Mesothelial cell of epicardium (in vitro differentiated cells): ENCODE results near the gene GPRIN1. TPM values are rescaled to one million over a fixed set of nuclear protein-coding genes. Genes with fewer than 3 reads are reported as not detected.

Experiments
- DNase-seq, 2 experiments: peaks; one replicate each; pipeline ENCODE4 v3.0.0; 2021; ENCODE audit warnings: low spot score in 2 of 2; ENCODE audit not compliant: unreplicated experiment in 2 of 2
- H3K27ac Mint-ChIP-seq: 2 replicates; pipeline ENCODE4 v1.8.0; 2021; ENCODE audit warnings: mixed read lengths
- H3K27me3 Mint-ChIP-seq: 2 replicates; pipeline ENCODE4 v1.8.0; 2021; ENCODE audit warnings: low read depth, mixed read lengths
- H3K36me3 Mint-ChIP-seq: 2 replicates; pipeline ENCODE4 v1.8.0; 2021; ENCODE audit warnings: mixed read lengths
- H3K4me1 Mint-ChIP-seq: 2 replicates; pipeline ENCODE4 v1.8.0; 2021; ENCODE audit warnings: mixed read lengths
- H3K4me3 Mint-ChIP-seq: 2 replicates; pipeline ENCODE4 v1.8.0; 2021; ENCODE audit warnings: mild to moderate bottlenecking, moderate library complexity, mixed read lengths
- H3K9me3 Mint-ChIP-seq: 2 replicates; pipeline ENCODE4 v1.8.0; 2021; ENCODE audit warnings: mixed read lengths
- total RNA-seq: library from RNA; stranded (reverse); gene quantifications from 3 replicates; pipeline ENCODE4 v1.2.1, GENCODE V29; 2021
- TF ChIP-seq, protein P1 (sequence below): fragments of 200-600 bp; sonication (generic); IDR thresholded peaks from one replicate; pipeline ENCODE4 v1.5.0; 2021; ENCODE audit warnings: antibody characterized with exemption; ENCODE audit not compliant: unreplicated experiment

GPRIN1 gene
- total RNA-seq = 1.0 to 1.3 TPM (median 1.1 TPM) in 3 replicates

DNA sequence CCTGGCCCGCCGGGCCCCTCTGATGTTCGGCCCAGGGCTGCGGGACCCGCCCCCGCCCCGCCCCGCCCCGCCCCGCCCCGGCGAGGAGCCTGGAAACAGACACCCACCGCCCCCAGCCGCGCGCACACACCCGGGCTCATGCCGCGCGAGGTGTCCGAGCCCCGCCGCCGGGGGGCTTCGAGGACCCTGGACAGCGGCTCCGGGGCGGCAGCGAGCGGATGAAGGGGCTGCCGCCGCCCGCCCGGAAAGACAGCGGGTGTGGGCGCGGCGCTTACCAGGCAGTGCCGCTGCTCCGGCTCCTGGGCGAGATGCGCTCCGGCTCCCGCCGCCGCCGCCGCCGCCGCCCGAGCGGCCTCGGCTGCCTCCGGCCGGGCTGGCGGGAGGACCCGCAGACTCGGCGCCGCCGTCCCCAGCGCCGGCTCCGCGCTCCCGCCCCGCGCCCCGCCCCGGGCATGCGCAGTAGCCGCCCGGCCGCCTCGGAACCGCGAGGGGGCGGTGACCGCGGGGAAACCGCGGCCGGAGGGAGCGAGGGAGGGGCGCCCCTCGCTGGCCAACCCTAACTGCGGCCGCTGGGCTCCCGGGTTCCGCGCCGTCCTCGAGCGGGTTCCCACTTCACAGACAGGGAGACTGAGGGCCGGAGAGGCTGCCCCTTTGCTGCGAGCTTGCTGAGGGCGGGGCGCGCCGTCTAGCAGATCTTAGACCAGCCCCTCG is at the start of gene GPRIN1:
GPRIN1 (minus strand) TSS at position 433 of the 711 bp plus-strand sequence. CDS start 10,322 bp downstream, outside the sequence.
- Mint-ChIP-seq H3K9me3 (no peaks in the 10 kb centered on the region), H3K27me3 (peaks cover 48% of the 10 kb centered on the region), H3K4me1 (peaks cover 10% of the 10 kb centered on the region), H3K27ac (no peak within 1 kb of the TSS), H3K4me3 (peak within 1 kb of the TSS; percentile 75), H3K36me3 (no peaks in the 10 kb centered on the region)
- TF ChIP-seq, protein P1, sequence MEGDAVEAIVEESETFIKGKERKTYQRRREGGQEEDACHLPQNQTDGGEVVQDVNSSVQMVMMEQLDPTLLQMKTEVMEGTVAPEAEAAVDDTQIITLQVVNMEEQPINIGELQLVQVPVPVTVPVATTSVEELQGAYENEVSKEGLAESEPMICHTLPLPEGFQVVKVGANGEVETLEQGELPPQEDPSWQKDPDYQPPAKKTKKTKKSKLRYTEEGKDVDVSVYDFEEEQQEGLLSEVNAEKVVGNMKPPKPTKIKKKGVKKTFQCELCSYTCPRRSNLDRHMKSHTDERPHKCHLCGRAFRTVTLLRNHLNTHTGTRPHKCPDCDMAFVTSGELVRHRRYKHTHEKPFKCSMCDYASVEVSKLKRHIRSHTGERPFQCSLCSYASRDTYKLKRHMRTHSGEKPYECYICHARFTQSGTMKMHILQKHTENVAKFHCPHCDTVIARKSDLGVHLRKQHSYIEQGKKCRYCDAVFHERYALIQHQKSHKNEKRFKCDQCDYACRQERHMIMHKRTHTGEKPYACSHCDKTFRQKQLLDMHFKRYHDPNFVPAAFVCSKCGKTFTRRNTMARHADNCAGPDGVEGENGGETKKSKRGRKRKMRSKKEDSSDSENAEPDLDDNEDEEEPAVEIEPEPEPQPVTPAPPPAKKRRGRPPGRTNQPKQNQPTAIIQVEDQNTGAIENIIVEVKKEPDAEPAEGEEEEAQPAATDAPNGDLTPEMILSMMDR = no peak
- peak; percentile 65 to 78 for DNase-seq

GRCh38 chr5:176659512-176659839 is 49.5 kb upstream of the GPRIN1 start:
- Mint-ChIP-seq H3K4me3 (no peak overlapping the region), H3K27ac (no peak overlapping the region), H3K27me3 (peaks cover 12% of the 10 kb centered on the region), H3K9me3 (no peaks in the 10 kb centered on the region), H3K4me1 (no peaks in the 10 kb centered on the region), H3K36me3 (peaks cover 5% of the 10 kb centered on the region)
- DNase-seq = no peak
- TF ChIP-seq, protein P1 = no peak

DNA sequence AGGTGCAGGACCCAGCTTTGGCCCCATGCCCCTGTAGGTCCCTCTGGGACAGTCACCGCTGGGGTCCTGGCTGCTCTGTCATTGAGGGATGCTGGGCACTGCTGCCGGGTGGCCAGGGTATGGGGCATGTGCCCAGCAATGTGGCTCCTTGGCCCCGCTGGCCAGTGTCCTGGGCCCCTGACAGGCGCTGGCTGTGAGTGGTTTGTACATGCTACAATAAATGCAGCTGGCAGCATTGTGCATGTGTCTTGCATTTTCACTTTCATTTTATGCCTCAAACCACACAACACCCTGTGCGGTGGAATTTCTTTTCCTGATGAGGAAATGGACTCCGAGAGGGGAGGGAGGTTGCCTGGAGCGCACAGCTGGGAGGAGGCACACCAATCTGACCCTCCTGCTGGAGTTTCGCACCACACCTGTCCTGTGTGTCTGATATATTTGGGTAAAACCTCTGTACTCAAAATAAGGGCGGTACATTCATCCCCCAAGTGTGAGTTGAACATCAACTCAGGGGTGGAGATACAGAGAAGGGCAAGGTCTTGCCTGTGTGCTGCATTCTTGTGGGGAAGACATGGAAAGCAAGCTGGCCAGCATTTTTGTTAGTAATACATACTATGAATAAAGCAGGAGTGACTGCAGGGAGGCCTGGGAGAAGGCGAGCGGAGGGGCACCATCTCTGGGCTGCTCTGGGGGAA is 49.0 kb upstream of the GPRIN1 start:
- Mint-ChIP-seq H3K27me3 (peaks cover 8% of the 10 kb centered on the region), H3K27ac (no peak overlapping the region), H3K9me3 (no peaks in the 10 kb centered on the region), H3K4me1 (no peaks in the 10 kb centered on the region), H3K36me3 (peaks cover 5% of the 10 kb centered on the region), H3K4me3 (no peak overlapping the region)
- TF ChIP-seq, protein P1 = no peak
- DNase-seq = no peak

DNA sequence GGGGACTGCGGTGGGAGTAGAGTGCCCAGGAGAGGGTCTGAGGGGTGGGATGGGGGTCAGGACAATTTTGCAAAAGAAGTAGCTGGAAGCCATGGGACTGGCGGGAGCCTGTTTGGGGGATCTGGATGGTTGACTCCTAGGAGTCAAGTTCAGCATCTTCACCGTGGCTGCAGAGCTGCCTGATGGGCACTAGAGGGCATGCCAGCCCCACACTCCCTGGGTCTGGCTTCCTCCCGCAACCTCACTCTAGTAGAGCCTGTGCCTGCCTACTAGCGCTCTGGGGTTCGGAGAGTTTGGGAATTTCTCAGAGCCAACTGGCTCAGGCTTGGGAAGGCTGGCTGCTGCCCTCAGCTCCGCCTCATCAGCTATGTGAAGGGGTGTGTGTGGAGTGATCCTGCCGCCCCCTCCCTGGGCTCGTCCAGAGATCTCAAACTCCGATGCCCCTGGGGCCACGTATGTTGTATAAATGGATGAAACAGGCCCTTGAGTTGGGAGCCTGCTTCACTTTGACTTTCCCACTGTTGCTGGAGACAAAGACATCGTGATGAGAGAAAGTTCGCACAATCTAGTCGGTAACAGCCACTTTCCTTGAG is 48.1 kb upstream of the GPRIN1 start:
- peak in 1 of 2 experiments; percentile 71 for DNase-seq
- TF ChIP-seq, protein P1 = peak; percentile 68
- H3K27ac Mint-ChIP-seq = no peak overlapping the region

GRCh38 chr5:176656467-176656990 is 46.6 kb upstream of the GPRIN1 start:
- DNase-seq = no peak
- Mint-ChIP-seq H3K27ac (no peak overlapping the region), H3K4me3 (no peak overlapping the region), H3K36me3 (peaks cover 12% of the 10 kb centered on the region), H3K9me3 (no peaks in the 10 kb centered on the region), H3K27me3 (no peaks in the 10 kb centered on the region), H3K4me1 (no peaks in the 10 kb centered on the region)
- TF ChIP-seq, protein P1 = no peak

More for the DNA sequence above, 48.1 kb upstream of the GPRIN1 start:
- Mint-ChIP-seq H3K9me3 (no peaks in the 10 kb centered on the region), H3K27me3 (peaks cover 3% of the 10 kb centered on the region), H3K36me3 (peaks cover 11% of the 10 kb centered on the region), H3K4me3 (no peak overlapping the region), H3K4me1 (no peaks in the 10 kb centered on the region)
